ENCODE measurements around the gene PFKL. TPM values are rescaled to one million over a fixed set of nuclear protein-coding genes. Genes with fewer than 3 reads are reported as not detected.

PFKL gene
- total and polyA plus RNA-seq, 5 donors from 2014 or later: 125 to 204 (median 174) TPM

DNA sequence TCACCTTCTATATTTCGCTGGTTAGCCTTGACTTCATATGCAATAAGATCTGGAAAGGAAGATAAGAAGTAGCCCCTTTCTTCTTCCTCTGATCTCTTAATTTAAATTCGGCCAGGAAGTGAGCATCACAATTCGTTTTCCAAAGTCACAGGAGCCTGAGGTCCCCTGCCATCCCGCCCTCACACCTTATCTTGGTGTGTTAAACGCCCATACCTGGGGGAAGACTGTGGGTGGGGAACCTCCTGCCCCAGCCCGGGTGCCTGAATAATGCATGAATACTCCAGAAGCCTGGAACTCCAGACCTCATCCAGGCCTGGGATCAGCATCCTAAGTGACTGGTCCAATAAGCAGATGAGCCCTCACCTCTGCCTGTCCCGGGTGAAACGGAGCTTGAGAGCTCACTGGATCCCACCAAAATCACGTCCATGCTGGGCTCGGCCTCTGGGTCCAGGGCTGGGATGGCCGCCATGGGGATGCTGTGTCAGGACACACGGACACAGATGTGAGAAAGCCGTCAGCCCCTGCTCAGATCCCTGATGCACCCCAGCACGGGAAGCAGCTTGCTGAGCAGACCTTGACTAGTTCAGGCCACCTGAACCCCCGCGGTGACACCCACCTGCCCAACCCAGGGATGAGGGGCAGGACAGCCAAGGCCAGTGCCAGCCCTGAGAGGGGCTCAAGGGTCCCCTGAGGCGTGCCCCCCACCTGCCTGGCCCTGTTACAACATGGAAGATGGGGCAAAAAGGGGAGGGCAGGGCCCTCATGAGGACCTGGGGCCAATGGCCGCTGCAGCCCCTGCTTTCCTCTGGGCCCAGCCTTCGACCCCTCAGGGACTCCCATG lies 38.8 kb upstream of the PFKL start:
- no peak overlapping the region for H3K27ac Mint-ChIP-seq
- Histone ChIP-seq H3K27me3 (ENCODE audit: control insufficient read depth, insufficient read depth, low read length) (no peaks in the 10 kb centered on the region), H3K27ac (ENCODE audit: insufficient read depth, low read length, poor library complexity, severe bottlenecking) (no peak overlapping the region), H3K4me1 (ENCODE audit: control insufficient read depth, insufficient read depth, low read length, poor library complexity, severe bottlenecking) (no peaks in the 10 kb centered on the region), H3K9me3 (ENCODE audit: control insufficient read depth in 2 of 2, low read length in 2 of 2) (no peaks in the 10 kb centered on the region), H3K36me3 (ENCODE audit: control insufficient read depth, insufficient read depth, low read length) (no peaks in the 10 kb centered on the region), H3K4me3 (ENCODE audit: low read depth, low read length) (no peak overlapping the region)
- H3K9me3 Mint-ChIP-seq: no peaks in the 10 kb centered on the region
- H3K27me3 Mint-ChIP-seq: no peaks in the 10 kb centered on the region
- H3K4me1 Mint-ChIP-seq: no peaks in the 10 kb centered on the region
- DNase-seq: no peak
- no peak for ATAC-seq (ENCODE audit: low read depth in 2 of 2)
- no peaks in the 10 kb centered on the region for H3K36me3 Mint-ChIP-seq
- H3K4me3 Mint-ChIP-seq: no peak overlapping the region

- Mint-ChIP-seq H3K4me1 (no peaks in the 10 kb centered on the region), H3K27me3 (no peaks in the 10 kb centered on the region), H3K4me3 (no peak within 1 kb of the TSS), H3K36me3 (no peaks in the 10 kb centered on the region), H3K9me3 (no peaks in the 10 kb centered on the region), H3K27ac (no peak within 1 kb of the TSS)
- H3K4me1 ChIP-seq (ENCODE audit: control insufficient read depth, insufficient read depth, low read length, poor library complexity, severe bottlenecking): no peaks in the 10 kb centered on the region
- no peak within 1 kb of the TSS for H3K27ac ChIP-seq (ENCODE audit: insufficient read depth, low read length, poor library complexity, severe bottlenecking)
- no peak for DNase-seq
- H3K36me3 ChIP-seq (ENCODE audit: control insufficient read depth, insufficient read depth, low read length): no peaks in the 10 kb centered on the region
- no peak for ATAC-seq (ENCODE audit: low read depth in 2 of 2)
- H3K4me3 ChIP-seq (ENCODE audit: low read depth, low read length): no peak within 1 kb of the TSS
- H3K27me3 ChIP-seq (ENCODE audit: control insufficient read depth, insufficient read depth, low read length): no peaks in the 10 kb centered on the region
- no peaks in the 10 kb centered on the region for H3K9me3 ChIP-seq (ENCODE audit: control insufficient read depth in 2 of 2, low read length in 2 of 2)
Measured at GRCh38 chr21:44261675-44262295, 38.1 kb upstream of the PFKL start, which contains the start of gene DNMT3L. DNMT3L (minus strand) TSS chr21:44261897; CDS start chr21:44261259, 638 bp downstream.

DNA sequence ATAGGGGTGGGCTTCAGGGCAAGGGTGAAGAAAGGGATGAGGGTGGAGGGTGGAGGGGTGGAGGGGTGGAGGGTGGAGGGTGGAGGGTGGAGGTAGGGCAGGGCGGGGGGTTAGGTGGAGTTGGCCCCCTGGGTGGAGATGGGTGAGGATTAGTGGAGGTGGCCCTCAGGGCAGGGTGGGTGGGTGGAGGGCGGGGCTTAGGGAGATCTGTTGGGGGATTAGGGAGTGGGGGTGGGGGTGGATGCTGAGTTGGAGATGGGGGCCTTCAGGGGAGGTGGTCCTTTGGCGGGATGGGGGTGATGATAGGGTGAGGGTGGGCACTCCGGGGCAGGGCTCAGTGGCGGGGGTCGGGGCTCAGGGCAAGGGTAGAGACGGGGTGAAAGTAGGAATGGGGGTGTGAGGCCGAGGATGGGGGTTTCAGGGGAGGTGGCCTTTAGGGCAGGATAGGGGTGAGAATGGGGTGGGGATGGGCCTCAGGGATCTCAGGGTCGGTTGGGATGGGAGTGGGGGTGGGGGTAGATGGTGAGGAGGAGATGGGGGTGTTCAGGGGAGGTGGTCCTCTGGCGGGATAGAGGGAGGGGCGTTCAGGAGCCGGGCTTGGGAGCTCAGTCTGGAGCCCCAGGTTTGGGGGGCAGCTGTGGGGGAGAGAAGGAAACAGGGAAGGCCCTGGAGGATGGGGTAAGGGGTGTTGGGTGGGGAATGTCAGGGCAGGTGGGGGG lies 37.4 kb upstream of the PFKL start:
- Histone ChIP-seq H3K27ac (ENCODE audit: insufficient read depth, low read length, poor library complexity, severe bottlenecking) (no peak overlapping the region), H3K27me3 (ENCODE audit: control insufficient read depth, insufficient read depth, low read length) (no peaks in the 10 kb centered on the region), H3K4me1 (ENCODE audit: control insufficient read depth, insufficient read depth, low read length, poor library complexity, severe bottlenecking) (no peaks in the 10 kb centered on the region), H3K4me3 (ENCODE audit: low read depth, low read length) (no peak overlapping the region), H3K36me3 (ENCODE audit: control insufficient read depth, insufficient read depth, low read length) (no peaks in the 10 kb centered on the region), H3K9me3 (ENCODE audit: control insufficient read depth in 2 of 2, low read length in 2 of 2) (no peaks in the 10 kb centered on the region)
- ATAC-seq (ENCODE audit: low read depth in 2 of 2) (no peak), DNase-seq (no peak)
- Mint-ChIP-seq H3K4me3 (no peak overlapping the region), H3K27me3 (no peaks in the 10 kb centered on the region), H3K4me1 (no peaks in the 10 kb centered on the region), H3K36me3 (no peaks in the 10 kb centered on the region), H3K9me3 (no peaks in the 10 kb centered on the region), H3K27ac (no peak overlapping the region)

DNA sequence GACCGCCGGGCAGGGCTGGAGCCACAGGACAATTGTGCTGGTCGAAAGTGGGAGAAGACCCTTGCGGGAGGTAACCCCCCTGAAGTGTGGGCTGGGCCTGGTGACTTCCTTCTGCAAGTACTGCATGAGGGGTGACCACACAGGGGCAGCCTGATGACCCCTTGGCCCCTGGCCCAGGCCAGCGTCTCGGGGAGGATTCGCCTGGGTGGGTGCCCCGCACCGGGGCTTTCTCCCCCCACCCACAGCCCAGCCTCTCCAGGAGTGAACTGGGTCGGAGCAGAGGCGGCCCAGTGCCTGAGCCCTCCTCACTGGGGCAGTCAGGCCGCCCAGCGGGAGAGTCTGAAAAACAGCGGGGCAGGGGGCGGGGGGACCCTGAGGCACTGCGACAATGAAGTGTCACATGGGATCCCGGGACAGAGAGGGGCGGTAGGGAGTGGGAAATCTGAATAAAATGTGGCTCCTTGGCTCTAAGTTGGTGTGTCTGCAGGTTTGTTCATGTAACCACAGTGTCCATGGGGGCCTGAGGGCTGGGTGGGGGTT lies 36.6 kb upstream of the PFKL start:
- Histone ChIP-seq H3K36me3 (ENCODE audit: control insufficient read depth, insufficient read depth, low read length) (no peaks in the 10 kb centered on the region), H3K4me1 (ENCODE audit: control insufficient read depth, insufficient read depth, low read length, poor library complexity, severe bottlenecking) (no peaks in the 10 kb centered on the region), H3K27ac (ENCODE audit: insufficient read depth, low read length, poor library complexity, severe bottlenecking) (no peak overlapping the region), H3K4me3 (ENCODE audit: low read depth, low read length) (no peak overlapping the region), H3K27me3 (ENCODE audit: control insufficient read depth, insufficient read depth, low read length) (no peaks in the 10 kb centered on the region), H3K9me3 (ENCODE audit: control insufficient read depth in 2 of 2, low read length in 2 of 2) (no peaks in the 10 kb centered on the region)
- Mint-ChIP-seq H3K4me1 (peaks cover 0 to 2% (median 0%) of the 10 kb centered on the region in 4 donors), H3K36me3 (no peaks in the 10 kb centered on the region), H3K9me3 (no peaks in the 10 kb centered on the region), H3K4me3 (no peak overlapping the region), H3K27ac (no peak overlapping the region), H3K27me3 (no peaks in the 10 kb centered on the region)
- ATAC-seq (ENCODE audit: low read depth in 2 of 2) (no peak), DNase-seq (no peak)

- H3K4me1 ChIP-seq (ENCODE audit: control insufficient read depth, insufficient read depth, low read length, poor library complexity, severe bottlenecking): no peaks in the 10 kb centered on the region
- no peak overlapping the region for H3K4me3 ChIP-seq (ENCODE audit: low read depth, low read length)
- no peak for ATAC-seq (ENCODE audit: low read depth in 2 of 2)
- no peaks in the 10 kb centered on the region for H3K27me3 ChIP-seq (ENCODE audit: control insufficient read depth, insufficient read depth, low read length)
- no peaks in the 10 kb centered on the region for H3K36me3 ChIP-seq (ENCODE audit: control insufficient read depth, insufficient read depth, low read length)
- H3K36me3 Mint-ChIP-seq: no peaks in the 10 kb centered on the region
- H3K27me3 Mint-ChIP-seq: no peaks in the 10 kb centered on the region
- no peak for DNase-seq
- peaks cover 0 to 5% (median 0%) of the 10 kb centered on the region in 4 donors for H3K4me1 Mint-ChIP-seq
- H3K4me3 Mint-ChIP-seq: no peak overlapping the region
- no peaks in the 10 kb centered on the region for H3K9me3 Mint-ChIP-seq
- H3K27ac ChIP-seq (ENCODE audit: insufficient read depth, low read length, poor library complexity, severe bottlenecking): no peak overlapping the region
- no peaks in the 10 kb centered on the region for H3K9me3 ChIP-seq (ENCODE audit: control insufficient read depth in 2 of 2, low read length in 2 of 2)
- H3K27ac Mint-ChIP-seq: no peak overlapping the region
Measured at GRCh38 chr21:44263768-44264167, 36.1 kb upstream of the PFKL start.

DNA sequence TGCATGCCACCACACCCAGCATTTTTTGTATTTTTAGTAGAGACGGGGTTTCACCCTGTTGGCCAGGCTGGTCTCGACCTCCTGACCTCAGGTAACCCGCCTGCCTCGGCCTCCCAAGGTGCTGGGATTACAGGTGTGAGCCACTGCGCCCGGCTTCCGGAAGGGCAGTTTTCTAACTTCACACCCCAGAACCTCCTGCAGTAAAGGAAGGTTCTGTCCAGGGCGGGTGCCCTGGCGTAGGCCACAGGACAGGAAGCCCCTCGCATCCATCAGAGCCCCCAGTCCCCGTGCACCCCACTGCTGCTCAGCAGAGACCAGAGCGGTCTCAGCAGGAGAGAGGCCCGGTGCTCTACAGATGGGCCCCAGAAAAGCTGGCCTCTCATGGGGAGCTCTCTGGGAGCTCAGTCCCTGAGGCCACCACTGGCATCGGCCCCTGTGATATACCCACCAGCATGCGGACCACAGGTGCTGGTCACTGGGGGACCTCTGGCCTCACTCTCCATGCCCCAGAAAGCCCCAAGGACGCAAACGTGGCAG lies 34.1 kb upstream of the PFKL start:
- no peak overlapping the region for H3K27ac Mint-ChIP-seq
- H3K9me3 ChIP-seq (ENCODE audit: control insufficient read depth in 2 of 2, low read length in 2 of 2): no peaks in the 10 kb centered on the region
- H3K27me3 Mint-ChIP-seq: no peaks in the 10 kb centered on the region
- DNase-seq: no peak
- no peak overlapping the region for H3K4me3 Mint-ChIP-seq
- H3K4me1 ChIP-seq (ENCODE audit: control insufficient read depth, insufficient read depth, low read length, poor library complexity, severe bottlenecking): no peaks in the 10 kb centered on the region
- H3K9me3 Mint-ChIP-seq: no peaks in the 10 kb centered on the region
- H3K27ac ChIP-seq (ENCODE audit: insufficient read depth, low read length, poor library complexity, severe bottlenecking): no peak overlapping the region
- no peak for ATAC-seq (ENCODE audit: low read depth in 2 of 2)
- peaks cover 0 to 5% (median 0%) of the 10 kb centered on the region in 4 donors for H3K4me1 Mint-ChIP-seq
- no peaks in the 10 kb centered on the region for H3K36me3 Mint-ChIP-seq
- H3K36me3 ChIP-seq (ENCODE audit: control insufficient read depth, insufficient read depth, low read length): no peaks in the 10 kb centered on the region
- no peaks in the 10 kb centered on the region for H3K27me3 ChIP-seq (ENCODE audit: control insufficient read depth, insufficient read depth, low read length)
- H3K4me3 ChIP-seq (ENCODE audit: low read depth, low read length): no peak overlapping the region

DNA sequence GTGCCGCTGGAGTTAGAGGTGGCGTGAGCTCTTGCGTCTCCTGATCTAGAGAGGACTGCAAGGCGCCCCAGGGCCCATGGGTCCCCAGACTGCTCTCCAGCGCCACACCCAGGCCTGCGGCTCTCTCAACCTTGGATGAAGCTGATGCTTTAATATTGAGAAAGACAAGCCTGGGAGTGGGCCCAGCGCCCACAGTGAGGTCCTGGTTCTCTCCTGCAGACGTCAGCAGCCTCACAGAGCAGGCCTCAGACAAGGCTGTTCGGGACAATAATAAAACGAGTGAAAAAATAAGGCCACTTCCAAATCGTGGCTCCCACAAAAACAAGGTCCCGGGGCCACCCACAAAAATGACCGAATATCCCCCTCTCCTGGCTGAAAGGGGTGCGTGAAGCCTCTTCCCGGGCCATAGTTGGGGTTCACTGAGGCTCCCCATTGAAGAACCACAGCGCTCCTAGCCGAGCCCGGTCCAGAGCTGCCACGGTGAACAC lies 32.2 kb upstream of the PFKL start:
- no peak overlapping the region for H3K4me3 Mint-ChIP-seq
- ATAC-seq (ENCODE audit: low read depth in 2 of 2) (peak; percentile 50 to 52), DNase-seq (peak in 2 of 3 donors; percentile 26 to 33)
- H3K27ac ChIP-seq (ENCODE audit: insufficient read depth, low read length, poor library complexity, severe bottlenecking): no peak overlapping the region
- no peak overlapping the region for H3K4me3 ChIP-seq (ENCODE audit: low read depth, low read length)
- H3K9me3 Mint-ChIP-seq: no peaks in the 10 kb centered on the region
- H3K27ac Mint-ChIP-seq: peak overlapping the region in 1 of 3 donors; percentile 4
- H3K4me1 ChIP-seq (ENCODE audit: control insufficient read depth, insufficient read depth, low read length, poor library complexity, severe bottlenecking): no peaks in the 10 kb centered on the region
- H3K27me3 ChIP-seq (ENCODE audit: control insufficient read depth, insufficient read depth, low read length): no peaks in the 10 kb centered on the region
- no peaks in the 10 kb centered on the region for H3K27me3 Mint-ChIP-seq
- H3K36me3 ChIP-seq (ENCODE audit: control insufficient read depth, insufficient read depth, low read length): no peaks in the 10 kb centered on the region
- H3K9me3 ChIP-seq (ENCODE audit: control insufficient read depth in 2 of 2, low read length in 2 of 2): no peaks in the 10 kb centered on the region
- peaks cover 0 to 5% (median 0%) of the 10 kb centered on the region in 4 donors for H3K4me1 Mint-ChIP-seq
- no peaks in the 10 kb centered on the region for H3K36me3 Mint-ChIP-seq
